H7 (cell line): ENCODE data around the gene OR56B4. TPM values are rescaled to one million over a fixed set of nuclear protein-coding genes. Genes with fewer than 3 reads are reported as not detected.
"Not testable (repeated sequence)": the region's sequence is repeated elsewhere in the genome, so short reads cannot be mapped to it uniquely, and the experiment has no call there.

Experiments used
- DNase-seq: peaks from one replicate; pipeline ENCODE4 v3.0.0; 2012
- H3K27me3 ChIP-seq: 2 replicates; pipeline ENCODE4 v1.6.0; 2011; ENCODE audit warnings: mild to moderate bottlenecking, low read length; ENCODE audit not compliant: control insufficient read depth, insufficient read depth
- H3K36me3 ChIP-seq: replicated peaks from 2 replicates; pipeline ENCODE4 v1.5.1; 2011; ENCODE audit warnings: low read length; ENCODE audit not compliant: control insufficient read depth, insufficient read depth
- H3K4me3 ChIP-seq: 2 replicates; pipeline ENCODE4 v1.5.1; 2011; ENCODE audit warnings: low read depth, mild to moderate bottlenecking, control low read depth, low read length, moderate library complexity; ENCODE audit not compliant: insufficient read depth
- total RNA-seq: library from RNA; depleted of rRNA; stranded (reverse); fragments of >200 nt; shearing (Covaris generic); gene quantifications from 2 replicates; pipeline ENCODE4 v1.2.3, GENCODE V29; 2014; rRNA removed

OR56B4 gene
- total RNA-seq, 1 experiment from 2014 or later = not detected

DNA sequence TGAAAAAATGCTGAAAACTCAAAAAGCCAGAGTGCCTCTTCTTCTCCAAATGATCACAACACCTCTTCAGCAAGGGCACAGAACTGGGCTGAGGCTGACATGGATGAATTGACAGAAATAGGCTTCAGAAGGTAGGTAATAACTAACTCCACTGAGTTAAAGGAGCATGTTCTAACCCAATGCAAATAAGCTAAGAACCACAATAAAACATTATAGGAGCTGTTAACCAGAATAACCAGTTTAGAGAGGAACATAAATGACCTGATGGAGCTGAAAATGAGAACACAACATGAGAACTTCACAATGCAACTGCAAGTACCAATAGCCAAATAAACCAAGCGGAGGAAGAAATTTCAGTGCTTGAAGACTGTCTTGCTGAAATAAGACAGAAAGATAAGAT is 9.2 kb downstream of the OR56B4 start:
- no peak overlapping the region for H3K4me3 ChIP-seq
- no peak for DNase-seq

DNA sequence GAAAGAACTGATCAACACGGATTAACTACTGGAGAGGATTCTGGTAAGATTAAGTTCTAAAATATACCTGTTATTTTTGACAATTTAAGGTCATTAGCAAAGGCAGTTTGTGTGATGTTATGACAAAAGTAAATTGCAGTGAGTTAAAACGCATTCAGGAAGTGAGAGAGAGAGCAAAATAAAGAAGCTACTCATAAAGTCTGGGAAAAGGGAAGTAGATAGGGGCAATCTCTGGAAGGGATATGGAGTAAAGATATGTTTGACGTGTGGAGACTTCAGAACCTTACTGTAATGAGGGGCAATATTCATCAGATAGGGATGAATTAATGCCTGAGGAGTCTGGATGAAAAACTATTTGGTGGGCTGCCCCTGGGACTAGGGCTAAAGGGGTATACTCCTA is 16.8 kb downstream of the OR56B4 start:
- Histone ChIP-seq H3K36me3 (no peaks in the 10 kb centered on the region), H3K27me3 (no peaks in the 10 kb centered on the region), H3K4me3 (no peak overlapping the region)
- DNase-seq = no peak

More for the DNA sequence above, 9.2 kb downstream of the OR56B4 start:
- no peaks in the 10 kb centered on the region for H3K27me3 ChIP-seq
- no peaks in the 10 kb centered on the region for H3K36me3 ChIP-seq

DNA sequence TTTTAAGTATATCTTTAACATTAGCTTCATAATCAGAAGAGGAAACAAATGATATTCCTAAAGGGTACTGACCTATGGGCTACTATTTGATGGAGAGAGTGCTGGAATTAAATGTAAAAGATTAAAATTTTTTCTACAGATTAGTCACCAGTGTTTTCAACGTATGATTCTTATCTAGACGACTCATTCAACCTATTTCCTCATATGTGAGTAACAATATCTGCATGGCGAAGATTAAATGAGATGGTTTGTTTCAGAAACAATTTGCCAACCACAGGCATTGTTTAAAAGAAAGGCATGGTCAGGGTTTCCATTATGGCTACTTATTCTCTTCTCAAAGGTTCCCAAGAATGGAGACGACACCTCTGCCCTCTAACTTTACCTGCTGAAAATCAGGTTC is 20.4 kb downstream of the OR56B4 start:
- H3K4me3 ChIP-seq = no peak overlapping the region
- DNase-seq = no peak
- H3K36me3 ChIP-seq = no peaks in the 10 kb centered on the region
- H3K27me3 ChIP-seq = no peaks in the 10 kb centered on the region

DNA sequence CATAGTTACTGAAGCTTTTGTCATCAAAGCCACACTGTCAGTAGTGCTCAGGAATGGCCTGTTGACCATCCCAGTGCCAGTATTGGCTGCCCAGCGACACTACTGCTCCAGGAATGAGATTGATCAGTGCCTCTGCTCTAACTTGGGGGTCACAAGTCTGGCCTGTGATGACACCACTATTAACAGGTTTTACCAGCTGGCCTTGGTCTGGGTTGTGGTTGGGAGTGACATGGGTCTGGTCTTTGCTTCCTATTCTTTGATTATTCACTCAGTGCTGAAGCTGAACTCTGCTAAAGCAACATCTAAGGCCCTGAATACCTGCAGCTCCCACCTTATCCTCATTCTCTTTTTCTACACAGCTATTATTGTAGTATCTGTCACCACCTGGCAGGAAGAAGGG is 21.5 kb downstream of the OR56B4 start:
- H3K4me3 ChIP-seq = no peak overlapping the region
- DNase-seq = no peak
- H3K36me3 ChIP-seq = no peaks in the 10 kb centered on the region
- no peaks in the 10 kb centered on the region for H3K27me3 ChIP-seq

DNA sequence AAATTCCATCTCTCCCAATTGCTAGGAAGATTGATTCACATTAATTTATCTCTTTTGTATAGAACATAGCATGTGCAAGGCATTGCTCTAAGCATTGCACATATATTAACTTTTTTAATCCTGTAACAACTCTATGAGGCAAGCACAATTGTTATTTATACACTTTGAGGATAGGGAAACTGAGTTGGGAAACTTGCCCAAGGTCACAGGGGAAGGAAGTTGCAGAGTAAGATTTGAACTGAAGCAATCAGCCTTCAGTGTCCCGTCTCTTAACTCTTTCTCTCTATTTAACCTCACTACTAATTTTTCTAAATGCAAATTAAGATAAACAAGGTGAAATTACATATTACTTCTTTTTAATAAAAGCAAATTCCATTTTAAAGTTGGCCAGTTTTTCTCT is 22.2 kb downstream of the OR56B4 start:
- no peak for DNase-seq
- Histone ChIP-seq H3K27me3 (no peaks in the 10 kb centered on the region), H3K4me3 (no peak overlapping the region), H3K36me3 (no peaks in the 10 kb centered on the region)

DNA sequence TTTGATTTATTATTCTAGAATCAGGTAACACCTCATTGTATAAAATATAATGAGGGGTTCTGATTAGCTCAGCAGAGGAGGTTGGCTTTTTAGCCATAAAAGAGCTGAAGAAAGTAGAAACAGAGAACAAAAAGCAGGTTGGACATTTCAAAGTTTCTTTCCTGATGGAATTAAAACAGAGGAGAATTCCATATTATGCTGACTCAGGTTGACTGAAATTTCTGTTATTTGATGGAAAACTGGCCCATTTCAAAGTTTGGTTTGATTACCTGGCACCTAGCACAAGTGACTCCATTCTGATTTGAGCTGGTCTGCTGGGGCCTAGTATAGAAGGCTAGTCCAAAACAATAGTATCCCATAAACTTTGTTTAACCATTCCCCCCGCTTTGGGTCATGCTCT is 24.9 kb downstream of the OR56B4 start:
- no peak overlapping the region for H3K4me3 ChIP-seq
- DNase-seq = no peak
- H3K27me3 ChIP-seq = no peaks in the 10 kb centered on the region; the same call in 1 of the 2 replicates
- no peaks in the 10 kb centered on the region for H3K36me3 ChIP-seq

DNA sequence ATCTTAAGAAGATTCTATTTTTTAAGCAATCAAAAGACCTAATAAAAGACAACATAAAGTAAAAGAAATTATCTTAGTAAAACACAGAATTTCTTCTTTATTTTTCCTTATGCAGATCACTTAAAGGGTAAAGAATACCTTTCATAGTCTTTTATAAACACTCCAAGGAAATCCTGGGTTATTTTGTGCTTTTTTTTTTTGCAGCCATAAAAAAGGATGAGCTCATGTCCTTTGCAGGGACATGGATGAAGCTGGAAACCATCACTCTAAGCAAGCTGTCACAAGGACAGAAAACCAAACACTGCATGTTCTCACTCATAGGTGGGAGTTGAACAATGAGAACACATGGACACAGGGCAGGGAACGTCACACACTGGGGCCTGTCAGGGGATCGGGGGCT is 28.5 kb downstream of the OR56B4 start:
- not testable (repeated sequence) for H3K4me3 ChIP-seq, H3K36me3 ChIP-seq, H3K27me3 ChIP-seq, DNase-seq

DNA sequence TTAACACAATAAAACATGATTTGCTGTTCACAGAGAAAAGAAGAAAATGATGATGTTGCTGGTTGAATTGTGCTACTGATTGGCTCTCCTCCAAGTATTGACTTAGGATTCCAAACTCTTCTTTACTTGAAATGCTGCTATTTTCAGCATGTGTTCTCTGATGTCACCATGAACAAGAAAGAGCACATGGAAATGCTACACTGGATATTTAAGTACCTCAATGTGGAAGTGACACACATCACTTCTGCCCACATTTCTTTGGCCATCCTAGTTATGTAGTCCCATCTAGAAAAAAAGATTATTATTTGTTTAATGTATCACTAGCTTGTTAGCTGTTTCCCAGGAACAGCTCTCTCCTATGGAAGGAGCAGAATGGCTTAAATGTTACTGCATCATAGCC is 35.5 kb downstream of the OR56B4 start:
- Histone ChIP-seq H3K27me3 (no peaks in the 10 kb centered on the region), H3K36me3 (no peaks in the 10 kb centered on the region), H3K4me3 (no peak overlapping the region)
- DNase-seq = no peak

DNA sequence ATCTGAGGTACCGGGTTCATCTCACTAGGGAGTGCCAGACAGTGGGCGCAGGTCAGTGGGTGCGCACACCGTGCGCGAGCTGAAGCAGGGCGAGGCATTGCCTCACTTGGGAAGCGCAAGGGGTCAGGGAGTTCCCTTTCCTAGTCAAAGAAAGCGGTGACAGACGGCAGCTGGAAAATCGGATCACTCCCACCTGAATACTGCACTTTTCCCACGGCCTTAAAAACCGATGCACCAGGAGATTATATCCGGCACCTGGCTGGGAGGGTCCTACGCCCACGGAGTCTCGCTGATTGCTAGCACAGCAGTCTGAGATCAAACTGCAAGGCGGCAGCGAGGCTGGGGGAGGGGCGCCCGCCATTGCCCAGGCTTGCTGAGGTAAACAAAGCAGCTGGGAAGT is 36.3 kb downstream of the OR56B4 start:
- not testable (repeated sequence) for DNase-seq
- H3K4me3 ChIP-seq = peak overlapping the region; percentile 40

DNA sequence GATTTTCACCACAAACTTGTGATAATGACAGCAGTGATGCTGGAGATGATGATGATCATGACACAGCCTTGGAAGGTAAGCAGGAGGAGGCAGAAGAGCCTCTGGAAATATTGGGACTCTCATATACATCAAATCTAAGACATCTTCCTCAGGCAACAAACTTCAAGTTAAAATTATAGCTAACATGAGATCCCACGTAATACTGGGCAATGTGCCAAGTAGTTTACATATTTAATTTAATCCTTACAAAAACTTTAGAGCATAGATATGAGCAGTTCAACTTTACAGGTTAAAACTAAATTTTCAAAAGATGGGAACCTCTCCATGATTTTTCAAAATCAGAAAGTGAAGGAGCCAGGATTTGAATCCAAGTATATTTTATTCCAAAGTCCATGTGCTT is 43.6 kb downstream of the OR56B4 start:
- H3K27me3 ChIP-seq = no peaks in the 10 kb centered on the region
- no peak overlapping the region for H3K4me3 ChIP-seq
- DNase-seq = no peak
- H3K36me3 ChIP-seq = no peaks in the 10 kb centered on the region

More for the DNA sequence above, 36.3 kb downstream of the OR56B4 start:
- H3K36me3 ChIP-seq, H3K27me3 ChIP-seq: not testable (repeated sequence)

DNA sequence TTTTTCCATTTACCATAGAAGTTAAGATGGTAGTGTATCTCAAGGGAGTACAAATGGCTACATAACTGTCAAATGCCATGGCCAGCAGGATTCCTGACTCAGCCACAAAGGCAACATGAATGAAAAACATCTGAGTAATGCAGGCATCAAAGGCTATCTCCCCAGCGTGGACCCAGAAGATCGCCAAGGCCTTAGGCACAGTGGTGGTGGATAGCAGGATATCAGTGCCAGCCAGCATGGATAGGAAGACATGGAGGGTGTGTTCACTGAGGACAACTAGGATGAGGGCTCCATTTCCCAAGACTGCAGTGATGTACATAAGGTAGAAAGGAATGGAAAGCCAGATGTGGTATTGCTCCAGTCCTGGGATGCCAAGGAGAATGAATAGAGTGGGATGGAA is 44.6 kb downstream of the OR56B4 start:
- no peaks in the 10 kb centered on the region for H3K27me3 ChIP-seq
- no peak for DNase-seq
- no peaks in the 10 kb centered on the region for H3K36me3 ChIP-seq

DNA sequence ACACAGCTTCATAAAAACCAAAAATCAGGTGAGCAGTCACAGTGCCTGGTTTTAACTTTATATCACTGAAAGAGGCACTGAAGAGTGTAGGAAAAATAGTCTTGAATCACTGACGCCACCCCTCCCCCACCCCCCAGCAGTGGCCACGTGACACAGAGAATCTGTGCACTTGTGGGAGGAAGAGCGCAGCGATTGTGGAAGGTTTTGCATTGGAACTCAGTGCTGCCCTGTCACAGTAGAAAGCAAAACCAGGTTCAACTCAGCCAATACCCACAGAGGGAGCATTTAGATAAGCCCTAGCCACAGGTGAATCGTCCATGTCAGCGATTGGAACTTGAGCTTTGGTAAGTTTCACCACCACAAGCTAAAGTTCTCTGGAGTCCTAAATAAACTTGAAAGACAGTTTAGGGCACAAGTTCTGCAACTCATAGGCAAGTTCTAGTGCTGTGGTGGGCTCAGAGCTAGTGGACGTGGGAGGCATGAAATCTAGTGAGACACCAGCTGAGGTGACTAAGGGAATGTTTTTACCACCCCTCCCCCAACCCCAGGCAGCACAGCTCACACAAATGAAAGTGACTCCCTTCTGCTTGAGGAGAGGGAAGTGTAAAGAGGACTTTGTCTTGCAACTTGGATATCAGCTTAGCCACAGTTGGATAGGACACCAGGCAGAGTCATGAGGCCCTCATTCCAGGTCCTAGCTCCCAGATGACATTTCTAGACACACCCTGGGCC is 49.3 kb downstream of the OR56B4 start:
- no peak for DNase-seq
- H3K4me3 ChIP-seq = no peak overlapping the region
- H3K36me3 ChIP-seq = no peaks in the 10 kb centered on the region
- no peaks in the 10 kb centered on the region; the same call in 1 of the 2 replicates for H3K27me3 ChIP-seq

More for the DNA sequence above, 44.6 kb downstream of the OR56B4 start:
- no peak overlapping the region for H3K4me3 ChIP-seq

Other genes with a start within 250 kb of the OR56B4 start
- not detected in 2 replicates for gene OR52E8, start 250.0 kb upstream of the OR56B4 start, total RNA-seq
- gene OR52E4, start 227.1 kb upstream of the OR56B4 start, total RNA-seq = not detected in 2 replicates
- gene OR52E5, start 214.5 kb upstream of the OR56B4 start, total RNA-seq = not detected in 2 replicates
- gene OR56A3, start 165.4 kb upstream of the OR56B4 start, total RNA-seq = not detected in 2 replicates
- gene OR56A5, start 139.2 kb upstream of the OR56B4 start, total RNA-seq = 0.18 TPM in 1 of 2 replicates, not detected in the other
- not detected in 2 replicates for gene OR52L1, start 120.7 kb upstream of the OR56B4 start, total RNA-seq
- not detected in 2 replicates for gene OR56A4, start 100.7 kb upstream of the OR56B4 start, total RNA-seq
- gene OR56A1, start 76.9 kb upstream of the OR56B4 start, total RNA-seq = 0.03 and 0.07 TPM in 2 replicates
- gene OR52B2, start 62.6 kb downstream of the OR56B4 start, total RNA-seq = not detected in 2 replicates
- not detected in 2 replicates for gene OR52W1, start 91.5 kb downstream of the OR56B4 start, total RNA-seq
- gene C11orf42, start 97.9 kb downstream of the OR56B4 start, total RNA-seq = not detected in 2 replicates
- 27.9 and 38.3 TPM in 2 replicates for gene FHIP1B, start 127.0 kb downstream of the OR56B4 start, total RNA-seq
- gene CNGA4, start 131.4 kb downstream of the OR56B4 start, total RNA-seq = 0.17 and 0.67 TPM in 2 replicates
- 12.0 and 29.4 TPM in 2 replicates for gene CCKBR, start 152.2 kb downstream of the OR56B4 start, total RNA-seq
- 93.4 and 179 TPM in 2 replicates for gene CAVIN3, start 212.8 kb downstream of the OR56B4 start, total RNA-seq